NCI-H2196 (cell line): ENCODE measurements around the gene TNS3.

Source experiments
- DNase-seq: peaks from one replicate; lab custom pipeline; 2025; ENCODE audit not compliant: unreplicated experiment; lab: John Stamatoyannopoulos, UW

TNS3 gene

DNA sequence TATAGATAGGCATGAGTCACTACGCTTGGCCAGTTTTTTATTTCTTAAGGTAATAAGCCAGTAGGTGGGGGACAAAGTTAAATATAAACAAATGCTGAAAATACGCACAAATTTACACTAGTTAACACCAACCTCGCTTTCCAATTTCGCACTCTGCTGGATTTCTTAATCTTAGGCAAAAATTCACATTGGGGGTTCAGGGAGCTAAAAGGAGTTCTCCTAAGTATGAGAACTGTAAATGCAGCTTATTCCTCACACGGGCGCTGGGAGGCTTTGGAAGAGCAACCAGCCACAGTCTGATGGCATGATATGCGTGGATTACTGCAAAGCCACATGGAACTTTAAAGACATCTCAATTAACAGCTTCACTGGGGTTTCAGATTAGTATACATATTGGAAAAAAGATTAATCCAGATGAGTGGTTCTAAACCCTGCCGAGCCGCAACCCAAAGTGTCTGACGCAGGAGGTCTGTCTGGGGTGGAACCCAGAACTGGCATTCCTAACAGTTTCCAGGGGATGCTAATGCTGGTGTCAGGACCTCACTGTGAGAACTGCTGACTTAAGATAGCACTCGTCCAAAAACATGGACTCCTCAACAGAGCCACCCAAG, 16.2 kb downstream of the TNS3 start:
- DNase-seq: no peak

- DNase-seq: no peak
Measured at GRCh38 chr7:47563521-47563920, 18.4 kb downstream of the TNS3 start.

DNA sequence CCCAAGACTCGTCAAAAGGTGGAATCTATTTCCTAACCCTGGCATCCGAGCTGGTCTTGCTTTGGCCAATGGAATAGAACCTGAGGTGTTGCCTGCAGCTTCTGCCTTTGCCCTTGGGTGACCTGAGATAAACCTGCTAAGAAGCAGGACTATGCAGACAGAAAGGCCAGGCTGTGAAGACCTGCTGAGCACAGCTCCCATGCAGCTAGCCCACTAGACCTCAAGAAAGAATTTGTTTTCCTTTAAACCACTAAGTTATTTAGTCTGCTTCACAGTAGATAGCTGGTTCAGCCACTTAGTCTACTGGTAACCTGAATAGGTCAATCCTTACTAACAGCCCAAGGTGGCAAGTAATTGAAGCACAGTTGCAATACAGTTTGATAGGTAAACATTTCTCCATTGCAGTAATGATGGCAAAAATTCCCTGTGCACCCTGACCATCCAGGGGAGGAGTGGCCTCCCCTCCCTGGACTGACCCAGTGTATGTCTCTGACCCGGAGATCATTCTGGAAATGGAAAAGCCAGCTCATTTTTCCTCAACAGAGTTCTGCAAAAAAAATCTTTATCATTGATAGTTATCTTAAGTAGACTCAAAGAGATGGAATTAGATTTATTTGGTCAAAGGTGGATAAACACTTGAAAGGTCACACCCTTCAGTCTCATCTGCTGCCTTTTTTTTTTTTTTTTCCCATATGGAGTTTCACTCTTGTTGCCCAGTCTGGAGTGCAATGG, 20.0 kb downstream of the TNS3 start:
- no peak for DNase-seq

GRCh38 chr7:47559306-47560220, 22.3 kb downstream of the TNS3 start:
- no peak for DNase-seq

- DNase-seq: no peak
Measured at GRCh38 chr7:47557694-47558670, 23.9 kb downstream of the TNS3 start.

GRCh38 chr7:47557317-47557693, 24.6 kb downstream of the TNS3 start:
- DNase-seq: no peak

DNA sequence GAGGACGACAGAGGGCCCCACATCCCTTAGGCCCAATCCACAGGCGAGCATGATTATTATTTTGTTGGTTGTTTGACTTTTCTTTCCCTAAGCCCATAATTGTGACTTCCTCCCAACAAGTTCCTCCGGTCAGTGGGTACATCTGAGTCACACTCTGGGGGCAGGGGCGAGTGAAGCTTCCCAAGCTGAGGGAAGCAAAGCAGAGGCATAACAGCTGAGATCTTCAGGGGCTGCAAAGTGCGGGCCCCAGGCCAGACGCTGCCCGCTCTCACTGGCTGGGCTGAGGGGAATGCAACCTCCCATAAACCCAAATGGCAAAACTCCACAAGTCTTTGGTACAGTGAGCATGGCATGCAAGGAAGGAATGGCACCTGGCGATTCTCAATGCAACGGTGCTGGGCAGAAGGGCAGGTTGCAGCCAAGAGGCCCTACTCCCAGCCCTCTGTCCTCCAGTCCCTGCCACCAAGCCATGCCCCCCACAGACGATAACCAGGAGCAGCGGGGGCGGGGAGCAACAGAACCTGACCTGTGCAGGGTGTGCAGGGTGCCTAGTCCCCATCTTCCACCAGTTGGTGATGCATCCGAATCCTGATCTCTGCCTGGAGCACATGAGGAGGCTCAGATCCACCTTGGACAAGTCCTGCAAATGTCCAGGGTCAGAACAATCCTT, 25.3 kb downstream of the TNS3 start:
- no peak for DNase-seq

GRCh38 chr7:47553309-47553708, 28.6 kb downstream of the TNS3 start:
- DNase-seq: no peak

DNA sequence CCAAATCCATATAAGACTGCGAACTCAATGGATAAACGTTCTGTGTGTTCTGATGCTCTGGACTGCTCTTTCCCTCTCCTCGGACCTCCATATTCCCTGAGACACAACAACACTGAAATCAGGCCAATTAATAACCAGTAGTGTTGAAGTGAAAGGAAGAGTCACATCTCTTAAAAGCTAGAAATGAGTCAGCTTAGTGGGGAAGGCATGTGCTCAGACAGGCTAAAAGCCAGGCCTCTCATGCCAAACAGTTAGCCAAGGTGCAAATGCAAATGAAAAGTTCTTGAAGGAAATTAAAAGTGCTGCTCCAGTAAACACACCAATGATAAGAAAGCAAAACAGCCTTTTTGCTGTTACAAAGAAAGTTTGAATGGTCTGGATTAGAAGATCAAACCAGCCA, 29.3 kb downstream of the TNS3 start:
- DNase-seq: no peak

DNA sequence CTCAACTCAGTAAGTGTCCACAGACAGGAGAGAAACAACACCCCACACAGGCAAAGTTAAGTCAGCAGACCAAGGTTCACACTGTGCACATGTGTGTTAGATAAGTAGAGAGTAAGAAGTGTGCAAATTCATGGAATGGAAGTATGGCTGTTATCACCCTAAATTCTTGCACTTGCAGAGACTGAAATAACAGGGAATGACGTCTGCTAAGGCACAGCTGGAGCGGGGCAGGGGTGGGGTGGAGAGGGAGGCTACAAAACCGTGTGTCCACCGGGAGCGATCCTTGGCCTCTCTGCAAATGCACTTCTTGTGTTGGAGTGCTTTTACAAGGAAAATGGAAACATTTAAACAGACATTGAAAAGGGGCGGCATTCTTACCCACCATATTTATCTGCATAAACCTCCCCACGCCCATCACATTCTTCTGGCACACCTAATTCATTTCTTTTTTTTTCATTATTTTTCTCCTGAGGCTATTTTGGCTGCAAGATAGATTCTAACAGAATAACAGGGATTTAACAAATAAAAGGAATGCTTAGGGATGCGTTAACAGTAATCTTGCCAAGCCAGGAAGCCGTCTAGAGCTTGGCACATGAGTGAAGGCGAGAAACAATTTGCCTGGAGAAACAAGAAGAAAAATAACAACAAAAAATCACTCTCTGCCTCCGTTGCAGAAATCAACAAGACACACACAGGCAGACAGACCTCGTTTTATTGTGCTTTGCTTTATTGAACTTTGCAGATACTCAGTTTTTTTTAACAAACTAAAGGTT, 30.1 kb downstream of the TNS3 start:
- DNase-seq: no peak

DNA sequence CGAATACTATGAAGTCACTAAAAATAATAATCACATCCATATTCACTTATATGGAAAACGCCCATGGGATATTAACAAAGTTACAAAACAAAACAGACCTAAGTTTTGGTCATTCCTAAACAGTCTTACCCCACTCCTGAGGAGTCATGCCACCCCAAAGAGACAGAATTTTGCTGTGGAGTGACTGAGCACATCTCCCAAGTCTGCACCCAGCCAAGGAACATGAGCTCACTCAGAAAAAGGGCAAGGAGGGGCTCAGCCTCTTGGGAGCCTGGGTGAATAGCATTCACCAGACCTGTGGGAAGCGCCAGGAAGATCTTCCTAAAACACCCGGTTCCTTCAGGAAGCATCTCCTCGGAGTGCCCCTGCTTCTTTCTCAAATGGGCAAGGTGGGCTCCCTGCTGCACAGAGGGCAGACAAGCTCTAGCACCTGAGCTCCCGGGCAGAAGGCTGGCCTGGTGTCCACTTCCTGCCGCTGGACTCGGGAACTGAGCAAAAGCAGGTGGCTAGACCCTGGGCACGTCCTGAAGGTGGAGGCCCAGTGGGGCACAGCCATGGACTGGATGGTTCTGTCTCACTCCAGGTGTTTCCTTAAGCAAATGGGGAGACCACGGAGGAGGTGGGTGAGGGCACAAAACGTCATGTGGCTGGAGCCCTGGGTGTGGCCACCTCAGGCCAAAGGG, 31.0 kb downstream of the TNS3 start:
- no peak for DNase-seq

DNA sequence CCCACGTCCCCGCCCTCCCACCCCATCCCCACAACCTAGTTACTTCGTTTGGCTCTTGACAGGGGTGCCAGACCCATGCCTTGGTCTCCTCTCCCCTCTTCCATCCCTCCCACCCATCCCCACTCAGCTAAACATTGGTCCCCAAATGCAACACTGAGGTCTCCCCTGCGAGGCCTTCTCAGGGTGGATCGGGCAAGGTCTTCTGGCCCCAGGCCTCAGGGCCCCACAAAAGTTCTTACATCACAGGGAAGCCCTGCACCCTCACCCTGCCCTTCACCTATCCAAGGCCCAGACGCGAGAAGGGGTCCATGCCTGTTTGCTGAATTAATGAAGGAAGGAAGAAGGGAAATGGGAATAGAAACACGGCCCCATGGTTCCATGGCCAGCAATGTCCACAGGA, 32.0 kb downstream of the TNS3 start:
- DNase-seq: no peak

GRCh38 chr7:47549397-47549796, 32.5 kb downstream of the TNS3 start:
- DNase-seq: no peak

- DNase-seq: no peak
Measured at GRCh38 chr7:47548546-47548945, 33.4 kb downstream of the TNS3 start.

DNA sequence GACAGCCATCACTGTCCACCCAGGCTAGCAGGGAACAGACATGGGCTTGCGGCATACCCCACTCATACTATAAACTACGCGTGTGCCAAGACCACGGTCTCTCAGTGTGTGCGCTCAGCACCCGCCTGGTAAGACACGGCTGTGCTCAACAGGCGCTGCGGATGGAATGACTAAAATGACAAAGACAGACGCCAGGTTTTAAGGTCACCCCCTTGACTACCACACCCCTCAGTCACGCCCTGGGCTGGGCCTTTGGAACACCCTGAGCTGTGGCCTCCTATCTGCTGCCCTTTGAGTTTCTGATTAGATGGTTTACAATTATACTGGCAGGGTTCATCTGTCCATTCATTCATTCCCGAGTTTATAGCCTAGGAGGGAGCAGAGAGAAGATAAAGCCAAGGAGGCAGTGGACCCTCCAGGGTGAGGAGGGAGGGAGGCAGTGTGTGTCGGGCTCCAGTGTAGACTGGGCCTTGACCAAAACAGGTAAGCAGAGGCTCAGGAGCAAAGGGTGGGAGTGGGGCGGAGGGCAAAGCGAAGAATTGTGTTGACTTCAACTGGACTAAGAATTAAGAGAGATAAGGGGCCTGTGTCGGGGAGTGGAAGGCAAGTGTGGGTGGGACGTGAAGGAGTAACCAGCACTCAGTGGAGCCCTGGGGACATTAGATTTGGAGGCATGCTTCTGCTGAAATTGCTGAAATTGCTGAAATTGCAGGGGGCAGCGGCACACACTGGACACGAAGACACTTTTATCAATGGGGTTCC, 35.0 kb downstream of the TNS3 start:
- DNase-seq: no peak

GRCh38 chr7:47546171-47546570, 35.7 kb downstream of the TNS3 start:
- no peak for DNase-seq

- no peak for DNase-seq
Measured at GRCh38 chr7:47544416-47544815, 37.5 kb downstream of the TNS3 start.

GRCh38 chr7:47543714-47544113, 38.2 kb downstream of the TNS3 start:
- no peak for DNase-seq
